ENCODE data around the gene EYA2. TPM values are rescaled to one million over a fixed set of nuclear protein-coding genes. Genes with fewer than 3 reads are reported as not detected.

Gene EYA2
- total and polyA plus RNA-seq, 2 donors (not counting 3 experiments of a cell fraction or from before 2014, with no cell fraction given) = not detected

DNA sequence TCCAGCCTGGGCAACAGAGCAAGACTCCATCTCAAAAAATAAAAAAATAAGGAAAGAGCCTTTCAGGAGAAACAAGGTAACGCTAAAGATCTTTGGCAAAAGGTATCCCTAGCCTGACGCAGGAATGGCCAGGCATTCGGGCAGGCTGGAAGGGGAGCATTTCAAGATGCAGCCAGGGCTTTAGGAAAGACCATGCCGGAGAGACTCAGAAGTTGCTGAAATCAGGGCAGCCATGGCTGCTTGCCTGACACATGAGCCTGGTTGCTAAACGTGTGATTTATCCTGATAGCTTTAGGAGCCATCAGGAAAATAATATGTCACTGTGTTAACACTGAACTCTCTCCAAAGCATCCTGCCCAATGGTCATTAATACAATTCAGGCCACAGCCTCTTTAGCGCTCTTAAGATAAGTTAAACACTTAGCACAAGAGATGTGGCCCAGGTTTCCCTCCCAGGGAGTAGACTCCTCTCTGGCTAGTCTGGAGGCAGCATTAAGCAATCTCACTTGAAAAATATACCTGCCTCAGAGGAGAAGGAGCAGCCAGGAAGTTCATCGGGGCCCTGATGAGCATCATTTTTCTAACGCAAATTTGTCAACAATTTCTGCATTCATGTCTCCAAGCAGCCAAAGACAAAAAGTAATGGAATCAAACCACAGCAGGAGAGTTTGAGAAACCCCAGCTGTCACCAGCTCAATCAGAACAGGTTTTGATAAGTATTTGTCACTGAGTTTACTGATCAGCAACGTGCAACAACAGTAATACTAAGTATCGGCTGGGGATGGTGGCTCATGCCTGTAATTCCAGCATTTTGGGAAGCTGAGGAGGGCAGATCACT, 261.9 kb downstream of the EYA2 start:
- Histone ChIP-seq H3K9me3 (replicated peaks; ENCODE audit: control insufficient read depth, insufficient read depth, low read length) (no peaks in the 10 kb centered on the region), H3K79me2 (ENCODE audit: control insufficient read depth, insufficient read depth, low read length) (no peaks in the 10 kb centered on the region), H3K9me1 (replicated peaks; ENCODE audit: control insufficient read depth, extremely low read depth, insufficient read depth, low read length) (no peaks in the 10 kb centered on the region), H3K4me1 (ENCODE audit: control insufficient read depth, extremely low read depth, insufficient read depth, low read length) (no peaks in the 10 kb centered on the region), H3K27me3 (ENCODE audit: control insufficient read depth in 2 of 2, insufficient read depth in 2 of 2, low read length in 2 of 2) (no peaks in the 10 kb centered on the region), H3K36me3 (ENCODE audit: control insufficient read depth in 2 of 2, extremely low read depth in 1 of 2, insufficient read depth in 2 of 2, low read length in 2 of 2) (no peaks in the 10 kb centered on the region), H3K9ac (replicated peaks; ENCODE audit: extremely low read depth, insufficient read depth, low read length) (no peak overlapping the region), H4K20me1 (replicated peaks; ENCODE audit: control insufficient read depth, extremely low read depth, insufficient read depth, low read length) (no peaks in the 10 kb centered on the region), H3K4me2 (ENCODE audit: insufficient read depth, low read length) (no peak overlapping the region), H3K27ac (ENCODE audit: insufficient read depth, low read depth, low read length) (no peak overlapping the region), H3K4me3 (replicated peaks in 1 of 3; ENCODE audit: insufficient read depth in 1 of 3, low read depth in 1 of 3, low read length in 3 of 3) (no peak overlapping the region), H2AFZ (ENCODE audit: low read depth, low read length) (no peak overlapping the region)
- FAIRE-seq (no peak), DNase-seq (ENCODE audit: low read depth, low spot score) (no peak)
- CTCF ChIA-PET = no interaction called here
- no TSS peak for BruUV-seq (replicated peaks)
- dilution Hi-C loops (cut with MboI; ENCODE audit: extremely low pct_ligation_motif_present, low sequenced_read_pairs) = no loop called here
- intact Hi-C loops (cut with micrococcal nuclease) = no loop called here
- POLR2A ChIA-PET = no interaction called here
- TF ChIP-seq FOS (IDR thresholded peaks at IDR 0.05; ENCODE audit: borderline replicate concordance, insufficient read depth, low read length) = no peak
- no peak for TF ChIP-seq GATA2 (IDR thresholded peaks at IDR 0.05; ENCODE audit: insufficient read depth, insufficient read length, low read depth, low read length)
- no peak for TF ChIP-seq JUN (IDR thresholded peaks at IDR 0.05; ENCODE audit: borderline replicate concordance, insufficient read depth, insufficient read length, low read depth)
- no peak for TF ChIP-seq MAX (IDR thresholded peaks at IDR 0.05; ENCODE audit: insufficient read depth, insufficient read length)
- no peak for TF ChIP-seq CTCF (IDR thresholded peaks at IDR 0.05; ENCODE audit: extremely low read depth in 1 of 2, insufficient read depth in 1 of 2, low read depth in 1 of 2, low read length in 2 of 2)
- no peak for TF ChIP-seq POLR2A (IDR thresholded peaks at IDR 0.05; ENCODE audit: low read depth, low read length)
- TF ChIP-seq EZH2 (IDR thresholded peaks at IDR 0.05; ENCODE audit: borderline replicate concordance, low read depth, low read length, severe bottlenecking) = no peak
- no peak for TF ChIP-seq MYC (IDR thresholded peaks at IDR 0.05; ENCODE audit: low read depth, low read length)
- TF ChIP-seq POLR2AphosphoS5 (IDR thresholded peaks at IDR 0.05; ENCODE audit: insufficient read depth, low read depth, low read length) = no peak

Measured in endothelial cell of umbilical vein (primary cell).